Metanephros (tissue), 2 donors: ENCODE measurements around the gene NECAB2. TPM values are rescaled to one million over a fixed set of nuclear protein-coding genes. Genes with fewer than 3 reads are reported as not detected.

Source experiments
- small RNA-seq: library from RNA; depleted of rRNA; stranded (forward); fragments of <200 nt; gene quantifications from one replicate; pipeline ENCODE3, GENCODE V24; 2014; ENCODE audit warnings: low replicate concordance
- total RNA-seq: library from RNA; depleted of rRNA; stranded (reverse); fragments of >200 nt; gene quantifications from one replicate; pipeline ENCODE4 v1.2.3, GENCODE V29; 2014

The NECAB2 gene
- total RNA-seq: 0.82 TPM

DNA sequence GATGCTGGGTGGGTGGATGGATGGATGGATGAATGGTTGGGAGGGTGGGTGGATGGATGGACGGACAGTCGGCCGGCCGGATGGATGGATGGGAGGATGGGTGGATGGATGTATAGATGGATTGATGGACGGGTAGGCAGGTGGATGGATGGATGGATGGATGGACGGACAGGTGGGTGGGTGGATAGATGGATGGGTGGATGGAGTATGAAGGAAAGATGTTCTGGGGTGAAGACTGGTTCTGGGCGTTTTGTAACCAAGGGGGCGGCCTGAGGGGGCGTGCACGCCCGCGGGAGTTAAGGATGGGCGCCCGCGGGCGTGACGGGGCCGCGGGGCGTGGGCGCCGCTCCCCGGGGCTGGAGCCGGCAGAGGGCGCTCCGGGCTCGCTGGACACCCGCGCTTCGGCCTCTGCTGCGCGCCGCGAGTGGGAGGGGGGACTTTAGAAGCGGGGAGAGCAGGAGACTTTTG is at the start of gene NECAB2:
Gene NECAB2, plus strand, starts transcription at position 407 of the 468 bp plus-strand sequence. CDS start 405 bp downstream, outside the sequence.

DNA sequence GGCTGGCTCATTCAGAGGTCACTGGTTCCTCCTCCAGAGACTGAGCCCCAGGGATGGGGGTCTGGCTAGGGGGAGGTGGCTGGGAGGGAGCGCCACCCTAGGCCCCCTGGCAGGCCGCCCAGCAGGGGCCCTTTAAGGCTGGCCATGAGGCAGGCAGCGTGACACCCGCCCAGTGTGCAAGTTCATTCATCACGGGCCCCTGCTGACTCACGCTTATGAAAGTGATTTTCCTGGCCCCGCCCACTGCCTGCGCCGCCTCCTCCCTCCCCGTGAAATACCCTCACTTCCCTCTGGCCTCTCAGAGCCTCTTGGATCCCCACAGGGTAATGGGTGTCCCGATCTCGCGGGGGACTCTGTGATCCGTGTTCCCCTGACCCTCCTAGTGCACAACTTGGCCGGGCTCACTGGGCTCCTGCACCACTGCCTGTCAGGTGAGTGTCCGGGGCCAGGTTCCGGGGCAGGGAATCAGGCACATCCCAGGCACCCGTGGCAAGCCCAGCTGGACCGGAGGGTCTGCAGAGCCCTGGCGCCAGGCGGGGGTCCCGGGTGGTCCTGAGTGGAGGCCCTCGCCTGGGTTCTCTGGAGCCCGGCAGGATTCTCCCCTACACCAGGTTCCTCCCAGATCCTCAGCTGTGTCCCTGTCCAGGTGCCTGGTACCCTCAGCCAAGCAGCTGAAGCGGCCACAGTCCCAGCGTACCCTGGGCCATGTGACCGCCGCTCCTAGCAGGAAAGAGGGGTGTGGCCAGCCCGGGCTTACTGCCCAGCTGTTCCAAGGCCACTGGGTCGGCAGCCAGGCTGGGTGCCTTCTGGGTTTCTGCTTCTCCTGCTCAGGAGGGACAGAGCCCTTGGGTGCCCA is 14.9 kb upstream of the NECAB2 start, which contains the start of gene OSGIN1:
Gene OSGIN1, plus strand, starts transcription at position 301 of the 856 bp plus-strand sequence. CDS start 4,432 bp downstream, outside the sequence.

DNA sequence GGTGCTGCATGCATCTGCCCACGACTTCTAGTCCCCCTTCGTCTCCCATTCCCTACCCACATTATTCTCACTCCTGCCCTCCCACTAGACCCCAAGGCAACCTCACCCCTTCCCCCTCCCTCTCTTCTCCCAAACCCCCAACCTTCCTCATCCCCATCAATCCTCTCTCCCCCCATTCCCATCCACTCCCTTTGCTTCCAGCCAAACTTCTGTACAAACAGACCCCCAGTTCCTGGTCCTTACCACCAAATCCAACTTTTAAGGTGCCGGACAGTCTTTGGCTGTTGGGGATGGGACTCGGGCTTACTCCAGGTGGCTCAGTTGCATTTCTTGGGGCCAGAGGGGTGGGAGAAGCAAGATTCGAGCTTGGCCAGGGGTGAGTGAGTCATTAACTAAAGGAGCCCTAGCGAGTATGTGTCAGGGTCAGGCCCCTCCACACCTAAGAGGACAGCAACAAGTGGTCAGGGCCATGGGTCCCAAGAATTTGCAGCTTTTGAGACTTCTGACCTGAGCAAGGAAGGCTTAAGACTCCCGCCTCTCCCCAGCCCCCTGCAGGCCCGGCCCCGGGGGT is 74.3 kb downstream of the NECAB2 start, which contains the start of gene SLC38A8:
Gene SLC38A8, minus strand, starts transcription at position 488 of the 571 bp plus-strand sequence. CDS start 638 bp downstream, outside the sequence.

Small RNAs within 50 kb of the gene (small RNA-seq; reads per million reads assigned to genes)
- not detected for gene RNA5SP432

Other genes starting within 250 kb of the NECAB2 start
- 107 TPM for gene HSBP1, start 160.3 kb upstream of the NECAB2 start, total RNA-seq
- 6.4 TPM for gene MLYCD, start 69.1 kb upstream of the NECAB2 start, total RNA-seq
- 0.82 TPM for gene OSGIN1, start 15.0 kb upstream of the NECAB2 start, total RNA-seq
- gene SLC38A8, start 74.6 kb downstream of the NECAB2 start, total RNA-seq: not detected
- 102 TPM for gene MBTPS1, start 148.7 kb downstream of the NECAB2 start, total RNA-seq
- gene HSDL1, start 176.9 kb downstream of the NECAB2 start, total RNA-seq: 37.5 TPM
- 2.2 TPM for gene DNAAF1, start 177.1 kb downstream of the NECAB2 start, total RNA-seq
- 59.0 TPM for gene TAF1C, start 218.8 kb downstream of the NECAB2 start, total RNA-seq
- 0.18 TPM for gene ADAD2, start 222.9 kb downstream of the NECAB2 start, total RNA-seq